ENCODE measurements around the gene EXOC6B.

EXOC6B gene

GRCh38 chr2:72128059-72128842 lies 697.6 kb downstream of the EXOC6B start:
- Histone ChIP-seq H3K4me1 (ENCODE audit: control insufficient read depth, low read depth, low read length) (peaks cover 4% of the 10 kb centered on the region), H3K36me3 (ENCODE audit: control insufficient read depth, low read depth, low read length) (no peaks in the 10 kb centered on the region), H3K27ac (ENCODE audit: low read length) (no peak overlapping the region), H3K9me3 (ENCODE audit: control insufficient read depth, low read depth, low read length) (no peaks in the 10 kb centered on the region), H3K9ac (ENCODE audit: low read length) (no peak overlapping the region), H3K4me3 (ENCODE audit: low read length) (no peak overlapping the region), H3K27me3 (ENCODE audit: control insufficient read depth, insufficient read depth, low read length) (no peaks in the 10 kb centered on the region)

DNA sequence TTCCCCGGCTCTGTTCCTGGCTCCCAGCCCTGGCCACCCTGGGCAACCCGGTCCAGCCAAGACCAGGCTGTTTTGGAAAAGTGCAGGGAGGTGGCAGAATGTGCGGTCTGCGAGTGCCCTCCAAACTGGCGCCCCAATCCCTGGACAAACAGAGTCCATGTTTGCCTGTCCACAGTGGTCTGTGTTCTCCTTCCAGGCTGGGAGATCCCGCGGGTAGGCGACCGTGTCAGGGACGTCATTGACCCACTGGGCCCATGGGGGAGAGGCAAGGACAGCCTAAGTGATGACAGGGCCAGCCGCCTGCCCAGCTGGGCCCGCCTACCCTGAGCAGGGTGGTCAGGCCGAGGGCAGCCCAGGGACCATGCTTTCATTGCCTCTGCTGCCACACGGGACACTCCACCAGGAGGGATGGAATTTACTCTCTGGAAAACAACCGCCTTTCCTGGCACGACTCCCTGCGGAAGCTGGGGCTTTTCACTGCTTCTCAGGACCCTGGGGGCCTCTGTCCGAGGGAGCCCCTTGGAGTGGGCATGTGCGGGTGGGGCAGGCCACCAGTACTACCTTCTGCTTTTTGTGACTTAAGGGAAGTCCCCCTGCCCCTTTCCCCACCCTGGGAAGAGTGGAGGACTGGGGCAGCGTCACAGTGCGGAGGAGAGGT lies 698.3 kb downstream of the EXOC6B start:
- no peak overlapping the region for H3K4me3 ChIP-seq (ENCODE audit: low read length)
- H3K27me3 ChIP-seq (ENCODE audit: control insufficient read depth, insufficient read depth, low read length), result no peaks in the 10 kb centered on the region
- H3K36me3 ChIP-seq (ENCODE audit: control insufficient read depth, low read depth, low read length), result no peaks in the 10 kb centered on the region

DNA sequence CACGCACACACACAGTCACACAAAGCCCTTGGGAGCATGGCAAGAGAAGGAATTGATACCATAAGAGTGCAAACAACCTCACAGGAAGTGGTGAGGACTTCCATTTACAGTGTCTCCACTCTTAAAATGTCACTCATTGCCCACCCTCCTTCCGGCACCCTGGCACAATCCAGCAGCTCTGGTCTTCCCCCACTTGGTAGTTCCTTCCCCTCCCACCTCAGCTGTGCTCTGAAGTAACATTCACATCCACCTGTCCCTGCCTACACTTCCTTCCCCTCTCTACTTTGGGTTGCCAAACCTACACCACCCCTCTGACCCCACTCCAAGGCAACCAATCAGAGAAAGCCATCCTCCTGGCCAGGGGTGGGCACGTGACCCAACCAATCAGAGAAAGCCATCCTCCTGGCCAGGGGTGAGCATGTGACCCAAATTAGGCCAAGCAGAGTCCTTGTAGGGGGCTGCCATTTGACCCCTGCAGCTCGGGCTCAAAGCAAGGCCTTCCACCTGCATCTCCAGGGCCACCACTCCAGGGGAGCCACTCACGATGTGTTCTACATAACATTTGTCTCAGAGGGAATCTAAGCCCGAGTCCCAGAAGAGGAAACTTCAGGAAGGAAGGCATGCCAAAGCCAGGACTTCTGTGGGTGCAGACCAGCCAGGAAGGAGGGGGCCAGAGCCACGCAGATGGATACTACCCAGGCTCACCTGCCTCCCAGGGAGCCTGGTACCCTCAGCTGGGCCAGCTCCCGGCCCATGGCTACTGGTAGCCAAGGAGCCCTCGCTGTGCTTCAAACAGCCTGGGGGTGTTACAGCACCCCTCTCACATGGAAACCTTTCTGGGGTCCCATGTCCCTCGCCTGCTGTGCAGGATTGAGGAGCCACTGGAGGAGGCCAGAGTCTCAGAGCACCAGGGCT lies 699.4 kb downstream of the EXOC6B start:
- Histone ChIP-seq H3K9me3 (ENCODE audit: control insufficient read depth, low read depth, low read length) (no peaks in the 10 kb centered on the region), H3K27ac (ENCODE audit: low read length) (no peak overlapping the region), H3K36me3 (ENCODE audit: control insufficient read depth, low read depth, low read length) (no peaks in the 10 kb centered on the region), H3K4me1 (ENCODE audit: control insufficient read depth, low read depth, low read length) (peaks cover 4% of the 10 kb centered on the region), H3K9ac (ENCODE audit: low read length) (no peak overlapping the region), H3K4me3 (ENCODE audit: low read length) (no peak overlapping the region), H3K27me3 (ENCODE audit: control insufficient read depth, insufficient read depth, low read length) (no peaks in the 10 kb centered on the region)

More for the DNA sequence above, 698.3 kb downstream of the EXOC6B start:
- Histone ChIP-seq H3K27ac (ENCODE audit: low read length) (no peak overlapping the region), H3K9me3 (ENCODE audit: control insufficient read depth, low read depth, low read length) (no peaks in the 10 kb centered on the region), H3K9ac (ENCODE audit: low read length) (no peak overlapping the region), H3K4me1 (ENCODE audit: control insufficient read depth, low read depth, low read length) (peaks cover 4% of the 10 kb centered on the region)
